Measurements from ENCODE around the gene RHOXF2.
A peak's percentile ranks its signal among the peaks of the same experiment; 100 is the strongest.

RHOXF2 gene

DNA sequence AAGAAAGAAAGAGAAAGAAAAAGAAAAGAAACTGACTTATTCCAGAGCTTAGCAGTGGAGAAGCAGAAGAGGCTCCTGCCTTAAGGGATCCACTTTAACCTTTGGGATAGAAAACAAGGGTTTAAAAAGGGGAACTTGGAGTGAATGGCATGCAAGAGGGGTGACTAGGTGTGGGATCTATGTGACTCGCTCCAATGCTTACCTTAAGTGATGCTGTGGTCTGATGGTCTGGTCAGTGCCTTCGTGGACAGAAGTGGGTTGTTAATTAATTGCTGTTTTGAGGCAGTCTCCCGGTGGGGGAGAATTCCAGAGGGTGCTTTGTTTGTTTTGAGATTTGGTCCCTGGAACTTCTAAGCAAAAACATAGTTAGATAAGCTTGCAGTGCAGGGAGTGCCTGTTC, 21.6 kb upstream of the RHOXF2 start:
- Histone ChIP-seq H3K36me3 (ENCODE audit: insufficient read depth, low read length) (no peaks in the 10 kb centered on the region), H3K27ac (ENCODE audit: low read depth, low read length, poor library complexity, severe bottlenecking) (no peak overlapping the region), H3K4me3 (ENCODE audit: low read depth, low read length, poor library complexity, severe bottlenecking) (no peak overlapping the region), H2AFZ (ENCODE audit: low read length) (no peak overlapping the region), H3K27me3 (ENCODE audit: insufficient read depth, low read length) (no peaks in the 10 kb centered on the region), H3K79me2 (ENCODE audit: insufficient read depth, low read length) (no peaks in the 10 kb centered on the region), H3K9ac (ENCODE audit: low read length) (no peak overlapping the region), H3K9me3 (ENCODE audit: low read length) (no peaks in the 10 kb centered on the region), H4K20me1 (ENCODE audit: insufficient read depth, low read length) (no peaks in the 10 kb centered on the region), H3K4me2 (ENCODE audit: low read length) (no peak overlapping the region), H3K4me1 (ENCODE audit: insufficient read depth, low read length, severe bottlenecking) (no peaks in the 10 kb centered on the region), H3K9me2 (ENCODE audit: low read depth, low read length) (no peaks in the 10 kb centered on the region), H3F3A (ENCODE audit: insufficient read depth, low read length) (no peaks in the 10 kb centered on the region)
- TF ChIP-seq, protein P1, sequence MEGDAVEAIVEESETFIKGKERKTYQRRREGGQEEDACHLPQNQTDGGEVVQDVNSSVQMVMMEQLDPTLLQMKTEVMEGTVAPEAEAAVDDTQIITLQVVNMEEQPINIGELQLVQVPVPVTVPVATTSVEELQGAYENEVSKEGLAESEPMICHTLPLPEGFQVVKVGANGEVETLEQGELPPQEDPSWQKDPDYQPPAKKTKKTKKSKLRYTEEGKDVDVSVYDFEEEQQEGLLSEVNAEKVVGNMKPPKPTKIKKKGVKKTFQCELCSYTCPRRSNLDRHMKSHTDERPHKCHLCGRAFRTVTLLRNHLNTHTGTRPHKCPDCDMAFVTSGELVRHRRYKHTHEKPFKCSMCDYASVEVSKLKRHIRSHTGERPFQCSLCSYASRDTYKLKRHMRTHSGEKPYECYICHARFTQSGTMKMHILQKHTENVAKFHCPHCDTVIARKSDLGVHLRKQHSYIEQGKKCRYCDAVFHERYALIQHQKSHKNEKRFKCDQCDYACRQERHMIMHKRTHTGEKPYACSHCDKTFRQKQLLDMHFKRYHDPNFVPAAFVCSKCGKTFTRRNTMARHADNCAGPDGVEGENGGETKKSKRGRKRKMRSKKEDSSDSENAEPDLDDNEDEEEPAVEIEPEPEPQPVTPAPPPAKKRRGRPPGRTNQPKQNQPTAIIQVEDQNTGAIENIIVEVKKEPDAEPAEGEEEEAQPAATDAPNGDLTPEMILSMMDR (IDR thresholded peaks at IDR 0.05; ENCODE audit: low read length), result no peak
- TF ChIP-seq EZH2 (IDR thresholded peaks at IDR 0.05; ENCODE audit: borderline replicate concordance, low read length), result no peak

DNA sequence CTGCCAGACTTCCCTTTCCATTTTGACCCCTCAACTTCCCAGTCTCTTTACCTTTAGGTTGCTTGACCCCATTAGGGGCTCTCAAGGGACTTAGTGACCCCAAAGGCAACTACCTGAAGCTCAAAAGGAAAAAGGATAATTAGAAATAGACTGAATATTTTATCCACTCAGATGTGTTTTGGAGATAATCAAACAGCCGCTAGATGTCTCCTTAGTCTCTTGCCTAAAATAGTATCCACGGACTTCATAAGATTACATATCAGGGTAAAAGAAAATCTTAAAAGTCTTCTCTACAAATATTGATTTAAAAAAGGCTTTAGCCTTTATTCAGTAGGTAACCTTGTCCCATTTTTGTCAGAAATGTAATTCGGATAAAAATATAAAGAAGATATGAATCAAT, 21.0 kb upstream of the RHOXF2 start:
- TF ChIP-seq, protein P1 (IDR thresholded peaks at IDR 0.05; ENCODE audit: low read length), result peak; percentile 26; the same call in 1 of the 2 replicates
- TF ChIP-seq EZH2 (IDR thresholded peaks at IDR 0.05; ENCODE audit: borderline replicate concordance, low read length), result no peak
- Histone ChIP-seq H3K79me2 (ENCODE audit: insufficient read depth, low read length) (no peaks in the 10 kb centered on the region), H3K9ac (ENCODE audit: low read length) (no peak overlapping the region), H3F3A (ENCODE audit: insufficient read depth, low read length) (no peaks in the 10 kb centered on the region), H2AFZ (ENCODE audit: low read length) (no peak overlapping the region), H3K9me3 (ENCODE audit: low read length) (no peaks in the 10 kb centered on the region), H3K27ac (ENCODE audit: low read depth, low read length, poor library complexity, severe bottlenecking) (no peak overlapping the region), H3K4me1 (ENCODE audit: insufficient read depth, low read length, severe bottlenecking) (no peaks in the 10 kb centered on the region), H3K27me3 (ENCODE audit: insufficient read depth, low read length) (no peaks in the 10 kb centered on the region), H3K4me3 (ENCODE audit: low read depth, low read length, poor library complexity, severe bottlenecking) (no peak overlapping the region), H4K20me1 (ENCODE audit: insufficient read depth, low read length) (no peaks in the 10 kb centered on the region), H3K36me3 (ENCODE audit: insufficient read depth, low read length) (no peaks in the 10 kb centered on the region), H3K9me2 (ENCODE audit: low read depth, low read length) (no peaks in the 10 kb centered on the region), H3K4me2 (ENCODE audit: low read length) (no peak overlapping the region)

DNA sequence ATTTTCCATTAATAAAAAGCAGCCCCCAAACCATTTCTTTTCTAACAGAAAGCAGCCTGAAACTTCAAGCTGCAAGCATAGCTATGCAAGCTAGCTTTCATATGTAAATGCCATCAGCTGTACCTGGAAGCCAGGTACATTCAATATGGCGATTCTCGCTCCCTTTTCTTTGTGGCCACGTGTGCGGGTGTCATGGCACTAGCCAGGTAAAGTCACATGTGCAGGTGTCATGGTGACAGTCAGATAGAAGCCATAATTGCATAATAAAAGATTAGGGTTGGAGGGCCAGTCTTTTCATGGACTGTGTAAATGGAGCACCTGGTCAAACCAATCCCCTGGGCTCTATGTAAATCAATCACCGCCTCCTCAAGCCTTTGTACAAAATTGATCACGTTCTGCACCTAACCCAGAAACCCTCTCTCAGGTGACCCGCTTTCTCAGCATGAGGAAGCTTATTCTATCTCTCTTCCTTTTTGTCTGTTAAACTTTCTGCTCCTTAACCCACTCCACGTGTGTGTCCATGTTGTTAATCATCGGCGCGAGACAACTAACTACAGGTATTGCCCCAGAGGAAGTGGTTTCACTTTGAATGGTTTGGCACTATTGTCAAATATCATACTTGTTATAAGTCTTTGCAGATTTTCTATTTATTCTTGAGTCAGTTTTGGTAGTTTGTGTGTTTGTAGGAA, 18.0 kb upstream of the RHOXF2 start:
- Histone ChIP-seq H3K79me2 (ENCODE audit: insufficient read depth, low read length) (no peaks in the 10 kb centered on the region), H3F3A (ENCODE audit: insufficient read depth, low read length) (no peaks in the 10 kb centered on the region), H3K36me3 (ENCODE audit: insufficient read depth, low read length) (no peaks in the 10 kb centered on the region), H3K27ac (ENCODE audit: low read depth, low read length, poor library complexity, severe bottlenecking) (no peak overlapping the region), H2AFZ (ENCODE audit: low read length) (no peak overlapping the region), H3K27me3 (ENCODE audit: insufficient read depth, low read length) (no peaks in the 10 kb centered on the region), H3K4me2 (ENCODE audit: low read length) (no peak overlapping the region), H3K9ac (ENCODE audit: low read length) (no peak overlapping the region), H4K20me1 (ENCODE audit: insufficient read depth, low read length) (no peaks in the 10 kb centered on the region), H3K9me2 (ENCODE audit: low read depth, low read length) (no peaks in the 10 kb centered on the region), H3K4me3 (ENCODE audit: low read depth, low read length, poor library complexity, severe bottlenecking) (no peak overlapping the region), H3K4me1 (ENCODE audit: insufficient read depth, low read length, severe bottlenecking) (no peaks in the 10 kb centered on the region), H3K9me3 (ENCODE audit: low read length) (no peaks in the 10 kb centered on the region)
- TF ChIP-seq, protein P1 (IDR thresholded peaks at IDR 0.05; ENCODE audit: low read length), result no peak
- no peak for TF ChIP-seq EZH2 (IDR thresholded peaks at IDR 0.05; ENCODE audit: borderline replicate concordance, low read length)

All from OCI-LY1 (cell line).